GM18508 (cell line): Measurements from ENCODE around the gene EIF4B.

Experiments used
- ATAC-seq: cut with Tn5 transposase; IDR thresholded peaks from one replicate; pipeline ENCODE4 v1.9.1; 2021; ENCODE audit warnings: moderate number of reproducible peaks; ENCODE audit not compliant: insufficient read depth, unreplicated experiment

The EIF4B gene

DNA sequence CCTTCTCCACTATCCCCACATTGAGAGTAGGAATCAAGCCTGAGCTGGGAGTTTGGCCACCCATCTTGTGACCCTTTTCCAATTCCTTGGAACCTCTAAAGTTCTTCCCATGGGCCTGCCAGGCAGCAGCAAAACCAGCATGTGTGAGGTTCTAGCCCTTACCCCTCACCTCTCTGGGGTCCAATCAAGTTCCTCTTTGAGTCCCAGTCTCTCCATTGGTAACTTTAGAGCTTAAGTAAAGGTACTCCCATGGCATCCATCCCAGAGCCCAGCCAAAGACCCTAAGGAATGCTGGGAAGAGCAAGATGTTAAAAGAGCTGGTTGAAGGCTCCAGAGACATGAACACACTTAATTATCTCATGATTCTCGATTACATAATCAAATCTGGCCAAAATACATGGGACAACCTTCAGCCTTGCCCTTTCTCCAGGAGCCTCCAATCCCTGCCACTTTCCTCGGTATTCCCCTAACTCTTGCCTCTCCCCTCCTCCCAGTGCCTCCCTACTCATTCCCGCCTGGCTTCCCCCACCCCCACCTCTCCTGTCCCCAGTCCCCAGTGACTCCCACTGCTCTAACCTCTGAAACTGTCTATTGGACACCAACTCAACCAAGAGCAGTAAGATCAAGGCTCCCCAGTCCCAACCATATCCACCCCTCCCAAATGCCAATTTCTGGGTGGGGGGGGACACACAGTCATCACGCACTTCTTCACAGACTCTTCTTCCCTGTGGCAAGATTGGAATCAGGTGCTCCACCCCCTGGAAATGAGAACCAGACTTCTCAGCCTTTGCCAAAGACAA lies 38.8 kb downstream of the EIF4B start:
- no peak for ATAC-seq

GRCh38 chr12:53045696-53046045 lies 39.4 kb downstream of the EIF4B start:
- no peak for ATAC-seq

DNA sequence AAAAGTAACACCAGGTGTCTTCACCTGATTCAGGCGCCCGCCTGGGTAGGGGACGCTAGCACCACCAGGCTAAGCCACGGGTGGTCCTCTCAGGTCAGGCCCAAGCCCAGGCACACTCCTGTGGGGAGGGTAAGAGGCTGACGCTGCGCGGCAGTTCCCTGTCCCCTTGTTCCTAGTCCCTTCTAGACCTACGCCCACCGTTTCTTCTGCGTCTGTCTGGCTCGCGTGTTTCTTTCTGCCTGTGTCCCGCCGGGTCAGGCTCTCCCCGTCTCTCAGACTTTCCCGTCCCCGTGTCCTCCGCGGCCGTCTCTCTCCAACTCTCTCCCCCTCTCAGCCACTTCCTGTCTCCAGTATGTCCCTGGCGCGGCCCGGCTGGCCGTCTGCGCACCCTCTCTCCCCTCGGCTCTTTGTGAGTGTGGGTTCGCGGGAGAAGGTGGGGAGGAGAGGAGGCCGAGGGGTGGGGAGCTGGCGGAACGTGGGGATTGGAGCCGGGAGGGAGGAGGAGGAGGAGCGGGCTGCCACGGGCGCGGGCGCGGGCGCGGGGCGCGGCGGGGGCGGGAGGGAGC lies 40.5 kb downstream of the EIF4B start:
- ATAC-seq = no peak

- ATAC-seq = no peak
Observed at GRCh38 chr12:53047221-53048032, 41.2 kb downstream of the EIF4B start.

GRCh38 chr12:53048033-53048779 lies 42.0 kb downstream of the EIF4B start:
- ATAC-seq = no peak

DNA sequence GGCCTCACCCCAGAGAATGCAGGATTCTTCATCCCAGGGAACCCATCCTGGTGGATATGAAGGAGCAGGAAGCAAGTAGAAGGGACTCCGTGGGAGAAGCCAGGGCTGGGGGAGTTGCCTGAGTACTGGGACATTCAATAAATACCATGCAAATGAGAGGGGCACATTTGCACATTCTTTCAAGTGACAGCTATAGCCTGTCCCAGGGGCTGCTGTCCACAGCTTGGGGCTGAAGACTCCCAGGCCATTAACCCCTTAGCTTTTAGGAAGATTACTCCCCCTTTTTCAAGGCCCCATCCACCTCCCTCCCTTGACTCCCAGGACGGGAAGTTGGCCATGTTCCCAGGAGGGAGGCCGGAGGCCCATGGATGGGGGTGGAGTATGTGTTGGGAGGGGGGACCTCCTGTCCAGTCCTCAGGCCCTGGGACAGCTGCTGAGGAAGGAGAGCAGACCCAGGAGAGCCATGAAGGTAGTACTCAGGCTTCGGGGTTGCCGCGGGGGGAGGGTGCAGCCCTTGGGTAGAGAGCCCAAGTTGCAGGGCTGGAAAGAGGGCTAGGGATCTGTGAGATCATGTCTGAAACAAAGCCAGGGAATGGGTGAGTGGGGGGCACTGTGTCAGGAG lies 42.6 kb downstream of the EIF4B start:
- no peak for ATAC-seq

GRCh38 chr12:53049571-53050318 lies 43.5 kb downstream of the EIF4B start, which contains the start of gene TNS2:
Gene TNS2 (plus strand): TSS chr12:53050065. CDS start chr12:53050186, 121 bp downstream.
- ATAC-seq = no peak

- ATAC-seq = no peak
Observed at GRCh38 chr12:53050426-53051057, 44.3 kb downstream of the EIF4B start.

DNA sequence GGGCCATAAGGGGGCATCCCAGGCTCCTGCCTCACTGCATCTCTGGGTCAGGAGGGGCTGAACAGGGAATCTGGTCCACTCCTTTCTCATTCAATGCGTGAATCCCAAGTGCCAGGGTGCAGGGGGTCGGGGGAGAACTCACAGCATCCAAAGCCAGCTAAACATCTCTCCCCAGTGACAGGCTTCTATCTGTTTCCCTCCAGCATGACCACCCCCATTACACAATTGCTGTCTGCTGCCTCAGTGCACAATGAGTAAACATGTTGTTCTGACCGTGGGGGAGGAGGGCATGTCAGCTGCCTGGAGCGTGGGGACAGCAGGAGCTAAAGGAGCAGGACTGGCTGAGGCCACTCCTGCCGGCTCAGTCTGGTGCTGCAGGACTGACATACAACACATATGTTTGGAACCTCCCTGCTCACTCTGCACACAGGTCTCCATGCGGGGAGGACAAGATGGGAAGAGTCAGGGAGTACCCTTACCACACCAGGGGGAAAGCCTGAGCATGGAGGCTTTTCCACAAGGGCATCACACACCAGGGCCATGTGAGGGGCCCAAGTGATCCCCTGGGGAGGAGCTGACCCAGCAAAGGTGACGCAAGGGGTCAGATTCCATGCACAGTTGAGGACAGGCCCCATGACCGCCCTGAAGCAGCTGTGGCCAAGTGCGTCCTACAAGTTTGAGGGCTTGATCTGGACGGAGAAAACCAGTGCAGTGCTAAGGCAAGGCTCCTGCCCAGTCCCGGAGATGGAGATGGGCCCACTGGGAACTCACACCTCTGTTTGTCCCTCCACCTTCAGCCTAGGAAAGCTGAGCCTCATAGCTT lies 45.0 kb downstream of the EIF4B start:
- no peak for ATAC-seq

DNA sequence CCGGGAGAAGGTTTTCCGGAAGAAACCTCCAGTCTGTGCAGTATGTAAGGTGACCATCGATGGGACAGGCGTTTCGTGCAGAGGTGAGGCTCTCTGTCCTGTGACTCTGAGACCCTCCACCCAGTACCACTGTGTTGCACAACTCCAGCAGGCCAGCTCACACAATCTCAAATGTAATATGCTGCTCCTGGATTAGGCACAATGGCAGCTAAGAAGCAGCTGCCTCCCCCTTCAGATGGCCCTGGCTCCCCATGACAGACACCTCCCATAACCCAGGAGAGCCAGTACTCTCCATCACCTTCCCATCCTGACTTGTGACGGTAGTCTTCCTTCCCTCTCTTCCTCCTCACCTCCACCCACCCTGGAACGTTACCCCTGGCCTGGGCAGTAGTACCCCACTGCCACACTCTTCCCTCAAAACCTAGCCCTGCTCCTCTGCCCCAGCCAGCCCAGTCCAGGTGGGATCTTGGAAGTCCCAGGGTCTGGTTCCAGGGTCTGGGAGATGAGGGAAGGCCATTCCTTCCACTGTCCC lies 45.7 kb downstream of the EIF4B start:
- ATAC-seq = no peak

DNA sequence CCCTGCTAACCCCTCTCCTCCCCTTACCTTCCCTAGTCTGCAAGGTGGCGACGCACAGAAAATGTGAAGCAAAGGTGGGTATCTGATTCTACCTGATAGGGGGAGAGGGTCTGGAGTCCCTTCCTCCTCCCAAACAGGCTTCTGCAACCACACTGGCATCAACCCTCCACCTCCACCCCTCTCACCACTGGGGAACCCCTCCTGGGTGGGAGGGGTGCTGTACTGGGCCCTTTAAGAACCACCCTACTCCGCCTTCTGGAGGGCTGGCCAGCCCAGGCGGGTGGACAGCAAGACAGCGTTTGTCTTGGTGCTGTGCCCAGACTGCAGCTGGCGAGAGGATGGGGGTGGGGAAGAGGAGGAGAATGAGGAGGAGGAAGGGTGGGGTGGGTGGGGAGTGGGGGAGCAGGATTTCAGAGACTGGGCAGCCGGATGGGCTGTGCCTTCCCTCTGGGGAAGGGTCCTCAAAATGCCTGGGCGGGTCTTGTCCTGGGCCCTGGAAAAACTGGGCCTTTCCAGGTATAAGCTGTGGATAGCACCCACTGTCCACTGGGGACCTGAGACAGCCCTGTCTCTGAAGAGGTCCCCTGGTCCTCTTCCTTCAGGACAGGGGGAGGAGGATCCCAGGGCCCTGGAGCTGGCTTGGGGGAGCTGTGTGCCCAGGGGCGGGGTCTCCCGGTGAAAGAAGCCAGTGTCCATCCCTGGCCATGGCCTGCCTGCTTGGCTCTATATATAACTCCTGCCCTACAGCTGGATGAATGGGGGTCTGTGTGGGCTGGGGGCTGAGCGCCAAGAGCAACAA lies 46.4 kb downstream of the EIF4B start:
- no peak for ATAC-seq

- no peak for ATAC-seq
Observed at GRCh38 chr12:53053218-53054111, 47.2 kb downstream of the EIF4B start.

- peak; percentile 73 for ATAC-seq
Observed at GRCh38 chr12:53054112-53054878, 48.0 kb downstream of the EIF4B start.

GRCh38 chr12:53055471-53056266 lies 49.4 kb downstream of the EIF4B start:
- ATAC-seq = no peak

DNA sequence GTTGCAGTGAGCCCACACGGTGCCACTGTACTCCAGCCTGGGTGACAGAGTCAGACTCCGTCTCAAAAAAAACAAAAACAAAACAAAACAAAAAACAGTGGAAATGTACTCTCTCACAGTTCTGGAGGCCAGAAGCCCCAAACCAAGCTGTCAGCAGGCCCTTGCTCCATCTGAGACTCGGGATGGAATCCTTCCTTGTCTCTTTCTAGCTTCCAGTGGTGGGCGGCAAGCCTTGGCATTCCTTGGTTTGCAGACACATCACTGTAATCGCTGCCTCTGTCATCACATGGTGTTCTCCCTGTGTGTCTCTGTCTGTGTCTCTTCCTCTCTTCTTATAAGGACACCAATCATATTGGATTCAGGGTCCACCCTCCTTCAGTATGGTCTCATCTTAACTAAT lies 50.0 kb downstream of the EIF4B start:
- ATAC-seq = no peak
